GM19239 (cell line): ENCODE data around the gene PRXL2A.
"Not testable (repeated sequence)": the region's sequence is repeated elsewhere in the genome, so short reads cannot be mapped to it uniquely, and the experiment has no call there.

ENCODE experiments used
- DNase-seq: peaks from one replicate; pipeline ENCODE4 v3.0.0; 2011; ENCODE audit warnings: low spot score; ENCODE audit not compliant: insufficient read length
- FAIRE-seq: peaks from 2 replicates; lab custom pipeline; 2011; peaks lifted over from hg19 to GRCh38; lab: Jason Lieb, UNC

The PRXL2A gene

DNA sequence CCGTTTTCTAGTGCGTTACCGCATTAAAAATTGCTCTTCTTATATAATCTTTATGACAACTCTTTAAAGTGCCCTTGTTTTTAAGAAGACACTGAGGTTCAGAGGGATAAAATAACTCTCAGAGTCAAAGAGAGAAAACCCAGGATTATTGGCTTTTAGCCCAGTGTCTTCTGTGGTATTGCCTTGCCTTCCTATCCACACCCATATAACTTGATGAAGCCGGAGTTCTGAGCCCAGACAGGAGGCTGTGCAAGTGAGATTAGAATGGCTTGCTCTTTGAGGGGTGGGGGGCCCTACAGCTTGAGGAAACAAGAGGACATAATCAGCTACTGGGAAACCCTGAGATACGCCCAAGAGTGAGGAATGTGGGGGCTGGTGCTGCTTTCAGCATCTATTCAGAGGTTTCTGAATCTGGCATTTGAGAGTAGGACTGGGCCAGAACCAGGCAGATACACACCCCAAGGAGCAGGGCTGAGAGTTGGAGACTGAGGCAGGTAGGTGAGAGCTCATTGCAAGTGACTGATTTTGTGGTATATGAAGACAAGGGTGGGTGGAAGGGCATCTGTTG, 2.3 kb downstream of the PRXL2A start:
- DNase-seq (no peak), FAIRE-seq (no peak)

DNA sequence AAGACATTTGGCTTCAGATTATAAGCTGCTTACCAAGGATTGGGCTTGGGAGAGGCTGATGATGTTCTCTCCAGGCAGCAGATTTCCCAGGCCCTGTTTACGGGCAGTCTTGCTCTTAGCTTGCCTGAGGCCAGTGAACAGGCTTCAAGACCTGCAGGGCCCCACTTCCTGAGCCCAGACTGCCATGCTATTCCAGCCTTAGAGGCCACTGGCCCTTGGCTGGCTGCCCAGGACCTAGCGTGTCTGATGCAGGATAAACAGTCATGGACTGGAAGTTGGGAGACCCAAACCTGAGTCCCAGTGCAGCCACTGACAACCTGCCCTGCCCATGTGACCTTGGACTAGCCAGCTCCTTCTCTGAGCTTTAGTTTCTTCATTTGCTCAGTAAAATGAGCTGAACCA, 2.9 kb downstream of the PRXL2A start:
- no peak for DNase-seq

GRCh38 chr10:80411681-80412220, 3.4 kb downstream of the PRXL2A start:
- DNase-seq = no peak
- no peak for FAIRE-seq

More for the DNA sequence above, 2.9 kb downstream of the PRXL2A start:
- FAIRE-seq = no peak

DNA sequence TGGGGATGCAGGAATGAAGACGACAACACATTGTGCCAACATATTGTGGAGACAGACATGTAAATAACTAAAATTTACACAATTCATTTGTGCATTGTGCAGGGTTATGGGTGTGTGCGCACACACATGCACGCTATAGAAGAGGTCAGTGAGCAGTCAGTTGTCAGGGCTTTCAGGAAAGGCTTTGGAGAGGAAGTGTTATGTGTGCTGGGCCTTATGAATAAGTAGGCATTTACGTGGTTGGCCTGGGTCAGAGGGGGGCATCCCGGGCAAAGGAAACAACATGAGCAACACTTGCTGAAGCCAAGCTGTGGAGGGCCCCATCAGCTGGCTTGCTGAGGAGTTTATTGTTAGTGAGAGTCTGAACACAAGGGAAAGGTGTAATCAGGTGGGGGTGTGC, 4.1 kb downstream of the PRXL2A start:
- DNase-seq (no peak), FAIRE-seq (no peak)

DNA sequence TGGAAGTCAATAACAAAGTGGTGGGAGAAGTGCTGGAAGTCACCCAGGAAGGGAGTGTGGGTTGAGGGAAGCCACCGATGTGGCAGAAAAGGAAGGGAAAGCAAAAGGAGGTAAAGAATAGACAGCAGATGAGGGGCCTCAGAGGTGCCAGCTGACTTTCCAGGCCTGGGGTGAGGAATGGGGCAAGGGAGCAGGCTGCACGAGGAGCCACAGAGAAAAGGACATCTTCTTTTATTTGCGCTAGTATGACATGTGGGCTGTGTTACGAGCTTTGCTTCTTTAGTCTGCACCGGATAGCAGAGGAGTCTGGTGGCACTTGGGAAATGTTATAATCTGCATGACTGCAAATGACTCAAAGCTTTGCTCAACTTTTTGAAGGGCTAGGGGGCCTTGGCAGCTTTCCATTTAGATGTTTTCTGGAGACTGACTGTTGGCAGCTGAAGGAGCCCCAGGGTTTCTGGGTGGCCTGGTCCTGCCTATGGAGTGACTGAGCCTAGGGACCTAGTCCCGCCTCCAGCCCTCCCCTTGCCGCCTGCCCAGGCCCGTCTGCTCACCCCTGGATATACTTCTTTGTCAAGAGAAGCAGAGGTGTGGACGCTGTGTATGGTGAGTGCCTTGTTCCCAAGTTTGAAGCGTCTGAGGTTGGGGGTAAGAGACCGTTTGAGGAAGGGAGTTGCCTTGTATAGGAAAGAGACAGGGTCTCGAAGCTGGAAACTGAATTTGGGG, 5.1 kb downstream of the PRXL2A start:
- FAIRE-seq = no peak
- DNase-seq = no peak

- DNase-seq (no peak), FAIRE-seq (no peak)
Measured at GRCh38 chr10:80414142-80414895, 6.0 kb downstream of the PRXL2A start.

- no peak for FAIRE-seq
- no peak for DNase-seq
Measured at GRCh38 chr10:80415734-80416478, 7.6 kb downstream of the PRXL2A start.

DNA sequence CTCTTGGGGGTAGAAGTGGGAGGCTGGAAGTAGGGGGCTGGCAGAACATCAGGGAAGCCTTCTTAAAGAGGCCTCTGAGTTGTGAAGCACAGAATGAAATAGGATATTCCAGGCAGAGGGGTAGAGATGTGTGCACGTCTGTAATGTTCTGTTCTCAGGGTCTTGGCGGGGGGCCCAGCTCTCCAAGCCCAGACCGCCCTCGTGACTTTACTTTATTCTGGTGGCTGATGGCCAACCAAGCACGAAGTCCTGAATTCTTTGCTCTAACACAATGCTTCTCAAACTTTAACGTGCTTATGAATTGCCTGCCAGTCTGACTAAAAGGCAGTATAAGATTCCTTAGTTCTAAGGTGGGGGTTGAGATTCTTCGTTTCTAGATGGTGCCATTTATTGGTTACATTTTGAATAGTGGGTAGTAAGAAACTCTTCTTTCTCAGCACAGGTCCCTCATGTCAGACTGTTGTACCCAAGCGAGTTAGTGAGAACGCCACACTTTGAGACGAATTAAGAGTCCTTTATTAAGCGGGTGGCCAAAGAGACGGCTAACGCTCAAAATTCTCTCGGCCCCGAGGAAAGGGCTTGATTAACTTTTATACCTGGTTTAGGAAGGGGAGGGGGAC, 8.2 kb downstream of the PRXL2A start:
- DNase-seq (no peak), FAIRE-seq (no peak)

DNA sequence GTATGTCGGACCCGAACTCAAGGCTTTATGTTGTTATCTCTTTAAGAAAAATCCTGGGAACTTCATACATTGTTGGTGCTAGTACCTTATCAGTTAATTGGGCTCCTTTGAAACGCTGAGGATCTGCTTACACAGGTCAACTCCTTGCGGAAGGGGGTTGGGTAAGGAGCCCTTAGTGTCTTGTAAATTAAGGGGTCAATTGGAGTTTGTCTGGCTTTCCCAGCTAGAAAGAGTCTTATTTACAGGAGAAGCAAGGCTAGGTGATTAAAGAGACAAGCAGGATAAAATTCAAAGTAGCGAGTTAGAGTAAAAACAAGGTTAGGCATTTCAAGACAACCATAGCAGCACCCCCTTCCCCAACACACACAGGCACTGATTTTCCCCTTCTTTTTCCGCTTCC, 8.9 kb downstream of the PRXL2A start:
- DNase-seq, FAIRE-seq: not testable (repeated sequence)

DNA sequence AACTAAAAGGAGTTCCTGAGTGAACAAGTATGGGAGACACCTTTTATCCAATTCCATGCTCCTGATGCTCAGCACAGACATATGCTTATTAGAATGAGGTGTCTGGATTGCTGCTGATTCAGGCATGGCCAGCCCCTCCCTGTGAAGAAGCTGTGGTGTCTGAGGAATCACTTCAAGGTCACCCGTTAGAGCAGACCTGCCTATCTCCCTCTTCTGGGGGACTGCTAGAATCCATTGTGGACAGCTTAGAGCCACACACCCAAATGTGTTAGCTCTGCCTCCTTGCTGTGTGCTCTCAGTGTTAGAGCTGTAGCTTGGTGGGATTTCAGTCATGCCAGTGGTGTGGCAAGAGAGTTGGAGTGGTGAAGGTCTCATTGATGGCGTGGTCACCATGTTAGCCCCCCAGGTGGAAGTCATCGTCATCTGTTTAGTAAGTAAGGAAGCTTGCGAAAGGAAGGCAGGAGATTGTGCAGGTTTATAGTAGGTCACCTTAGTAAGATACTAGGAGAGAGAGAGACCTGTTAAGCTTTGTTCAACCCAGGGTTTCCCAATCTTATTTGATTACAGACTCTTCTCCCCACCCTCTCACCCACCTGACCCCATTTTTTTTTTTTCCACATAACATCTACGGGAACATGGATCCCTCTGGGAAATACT, 12.8 kb downstream of the PRXL2A start:
- FAIRE-seq (peak; percentile 23), DNase-seq (no peak)

GRCh38 chr10:80421707-80422536, 13.6 kb downstream of the PRXL2A start:
- DNase-seq = peak; percentile 27

GRCh38 chr10:80425901-80426300, 17.6 kb downstream of the PRXL2A start:
- FAIRE-seq = no peak
- no peak for DNase-seq

More at GRCh38 chr10:80421707-80422536, 13.6 kb downstream of the PRXL2A start:
- peak; percentile 70 for FAIRE-seq

DNA sequence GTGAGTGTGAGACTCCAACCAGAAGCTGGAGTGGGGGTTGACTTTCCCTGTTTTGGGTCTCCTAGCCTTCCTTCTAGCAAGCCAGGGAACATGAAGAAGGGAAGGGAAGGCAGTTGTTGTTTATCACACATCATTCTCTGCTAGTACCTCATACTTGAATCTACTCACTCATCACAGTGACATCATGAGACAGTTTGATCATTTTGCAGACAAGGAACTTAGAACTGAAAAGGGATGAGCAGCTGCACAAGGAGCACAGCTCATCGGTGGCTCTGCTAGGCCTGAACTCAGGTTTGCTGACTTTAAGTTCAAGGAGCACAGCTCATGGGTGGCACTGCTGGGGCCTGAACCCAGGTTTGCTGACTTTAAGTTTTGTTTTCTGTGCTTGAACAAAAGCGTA, 19.2 kb downstream of the PRXL2A start:
- DNase-seq (no peak), FAIRE-seq (no peak)

DNA sequence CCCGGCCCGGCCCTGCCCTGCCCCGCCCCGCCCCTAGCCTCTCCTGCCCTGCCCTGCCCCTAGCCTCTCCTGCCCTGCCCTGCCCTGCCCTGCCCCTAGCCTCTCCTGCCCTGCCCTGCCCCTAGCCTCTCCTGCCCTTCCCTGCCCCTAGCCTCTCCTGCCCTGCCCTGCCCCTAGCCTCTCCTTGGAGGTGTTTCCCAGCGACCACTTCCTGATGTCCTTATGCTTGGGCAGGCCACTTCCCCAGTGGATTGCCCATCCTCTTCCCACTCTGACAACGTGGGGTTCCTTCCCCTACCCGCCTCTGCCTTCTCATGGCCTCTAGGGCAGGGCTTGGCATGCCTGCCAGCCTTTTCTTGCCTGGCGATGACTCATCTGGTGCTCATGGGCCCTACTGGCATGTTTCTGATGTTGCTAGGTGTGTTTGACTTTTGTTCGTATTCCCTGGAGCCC, 21.2 kb downstream of the PRXL2A start:
- FAIRE-seq (no peak), DNase-seq (no peak)

- FAIRE-seq = no peak
- DNase-seq = no peak
Measured at GRCh38 chr10:80433134-80433533, 24.8 kb downstream of the PRXL2A start.

DNA sequence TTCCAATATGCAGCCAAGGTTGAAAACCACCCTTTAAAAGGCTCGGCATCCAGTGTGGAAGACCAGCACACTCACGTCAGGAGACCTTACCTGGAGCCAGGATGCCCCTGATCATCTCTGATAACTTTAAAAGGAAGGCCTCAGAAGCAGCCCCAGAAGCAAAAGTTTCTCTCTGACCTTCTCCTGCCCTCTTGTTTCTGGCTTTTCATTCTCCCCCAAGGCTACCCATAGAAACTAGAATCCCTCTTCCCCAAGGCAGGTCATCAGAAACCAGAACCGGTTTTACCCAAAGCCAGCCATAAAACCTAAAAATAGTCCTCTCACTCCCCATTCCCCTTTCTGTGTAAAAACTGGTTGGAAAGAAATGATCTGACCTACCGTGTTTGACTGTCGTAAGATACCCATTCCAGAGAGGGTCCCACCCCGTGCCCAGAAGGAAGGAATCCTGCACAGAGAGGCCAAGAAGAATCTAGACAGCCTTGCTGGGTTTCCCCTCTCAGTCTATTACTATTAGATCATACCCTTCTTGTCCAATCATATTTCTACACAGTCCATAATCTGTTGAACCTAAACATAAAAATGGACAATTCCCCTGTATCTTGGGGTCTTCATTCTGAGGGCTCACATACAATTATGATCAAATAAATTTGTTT, 28.2 kb downstream of the PRXL2A start:
- peak; percentile 14 for FAIRE-seq
- no peak for DNase-seq

DNA sequence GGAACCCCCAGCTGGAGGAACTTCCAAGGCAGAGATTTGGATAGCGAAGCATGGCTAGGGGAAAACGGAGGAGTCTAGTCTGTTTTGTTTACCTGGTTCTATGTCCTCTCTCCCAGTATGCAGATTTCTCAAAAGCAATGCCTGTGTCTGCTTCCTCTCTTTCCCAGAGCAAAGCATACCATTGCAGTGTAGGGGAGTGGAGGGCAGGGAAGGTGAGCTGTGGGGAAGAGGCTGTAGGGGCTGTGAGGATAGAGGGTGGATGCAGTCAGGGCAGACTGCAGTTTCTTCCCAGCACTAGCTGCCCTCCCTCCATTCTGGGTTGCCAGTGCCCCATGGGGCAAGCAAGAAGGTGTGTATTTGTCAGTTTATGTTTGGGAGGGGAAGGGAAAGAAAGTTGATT, 28.9 kb downstream of the PRXL2A start:
- DNase-seq = no peak
- FAIRE-seq = no peak

DNA sequence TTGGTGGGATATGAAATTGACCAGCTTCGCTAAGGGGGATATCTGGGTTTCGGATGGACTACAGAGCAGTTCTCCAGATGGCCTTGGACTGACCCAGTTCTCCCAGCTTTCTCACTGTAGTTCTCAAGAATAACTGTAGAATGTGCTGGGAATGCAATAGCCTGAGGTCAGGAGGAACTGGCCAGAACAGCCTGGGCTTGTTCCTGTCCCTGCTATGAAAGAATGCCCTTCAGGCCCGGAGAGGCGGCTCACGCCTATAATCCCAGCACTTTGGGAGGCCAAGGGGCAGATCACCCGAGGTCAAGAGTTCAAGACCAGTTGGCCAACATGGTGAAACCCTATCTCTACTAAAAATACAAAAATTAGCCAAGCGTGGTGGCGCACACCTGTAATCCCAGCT, 33.5 kb downstream of the PRXL2A start:
- DNase-seq (no peak), FAIRE-seq (no peak)
